ENCODE data around the gene ZMIZ1. TPM values are rescaled to one million over a fixed set of nuclear protein-coding genes. Genes with fewer than 3 reads are reported as not detected.

ZMIZ1 gene
- total and polyA plus RNA-seq, 4 donors: 3.9 to 19.1 (median 9.8) TPM

GRCh38 chr10:79353726-79354125 lies 285.0 kb downstream of the ZMIZ1 start:
- H3K9ac ChIP-seq (ENCODE audit: low read depth in 1 of 2, low read length in 2 of 2): no peak overlapping the region
- peak; percentile 28 for DNase-seq (ENCODE audit: low spot score)
- WGBS: 95% methylated on average over 11 of the region's 11 CpGs
- H3K27ac ChIP-seq (ENCODE audit: low read depth in 1 of 2, low read length in 2 of 2): no peak overlapping the region
- H3K4me3 ChIP-seq (ENCODE audit: low read depth in 1 of 3, low read length in 3 of 3): no peak overlapping the region
- H3K36me3 ChIP-seq (ENCODE audit: control insufficient read depth in 4 of 4, insufficient read depth in 3 of 4, low read depth in 1 of 4, low read length in 3 of 4): peaks cover 26 to 62% (median 52%) of the 10 kb centered on the region in 4 donors
- H3K27me3 ChIP-seq (ENCODE audit: control insufficient read depth in 4 of 4, insufficient read depth in 4 of 4, low read length in 3 of 4): no peaks in the 10 kb centered on the region
- H3K4me1 ChIP-seq (ENCODE audit: control insufficient read depth in 4 of 4, insufficient read depth in 4 of 4, low read length in 3 of 4): peaks cover 5 to 17% (median 6%) of the 10 kb centered on the region in 4 donors
- no peak for TF ChIP-seq GABPA (IDR thresholded peaks at IDR 0.05 in 1 of 2, conservative IDR thresholded peaks at IDR 0.05 in 1 of 2)
- no peak for TF ChIP-seq TAF1 (conservative IDR thresholded peaks at IDR 0.05)
- TF ChIP-seq JUND (IDR thresholded peaks at IDR 0.05): no peak
- TF ChIP-seq MAX (IDR thresholded peaks at IDR 0.05): no peak
- TF ChIP-seq, protein P1, sequence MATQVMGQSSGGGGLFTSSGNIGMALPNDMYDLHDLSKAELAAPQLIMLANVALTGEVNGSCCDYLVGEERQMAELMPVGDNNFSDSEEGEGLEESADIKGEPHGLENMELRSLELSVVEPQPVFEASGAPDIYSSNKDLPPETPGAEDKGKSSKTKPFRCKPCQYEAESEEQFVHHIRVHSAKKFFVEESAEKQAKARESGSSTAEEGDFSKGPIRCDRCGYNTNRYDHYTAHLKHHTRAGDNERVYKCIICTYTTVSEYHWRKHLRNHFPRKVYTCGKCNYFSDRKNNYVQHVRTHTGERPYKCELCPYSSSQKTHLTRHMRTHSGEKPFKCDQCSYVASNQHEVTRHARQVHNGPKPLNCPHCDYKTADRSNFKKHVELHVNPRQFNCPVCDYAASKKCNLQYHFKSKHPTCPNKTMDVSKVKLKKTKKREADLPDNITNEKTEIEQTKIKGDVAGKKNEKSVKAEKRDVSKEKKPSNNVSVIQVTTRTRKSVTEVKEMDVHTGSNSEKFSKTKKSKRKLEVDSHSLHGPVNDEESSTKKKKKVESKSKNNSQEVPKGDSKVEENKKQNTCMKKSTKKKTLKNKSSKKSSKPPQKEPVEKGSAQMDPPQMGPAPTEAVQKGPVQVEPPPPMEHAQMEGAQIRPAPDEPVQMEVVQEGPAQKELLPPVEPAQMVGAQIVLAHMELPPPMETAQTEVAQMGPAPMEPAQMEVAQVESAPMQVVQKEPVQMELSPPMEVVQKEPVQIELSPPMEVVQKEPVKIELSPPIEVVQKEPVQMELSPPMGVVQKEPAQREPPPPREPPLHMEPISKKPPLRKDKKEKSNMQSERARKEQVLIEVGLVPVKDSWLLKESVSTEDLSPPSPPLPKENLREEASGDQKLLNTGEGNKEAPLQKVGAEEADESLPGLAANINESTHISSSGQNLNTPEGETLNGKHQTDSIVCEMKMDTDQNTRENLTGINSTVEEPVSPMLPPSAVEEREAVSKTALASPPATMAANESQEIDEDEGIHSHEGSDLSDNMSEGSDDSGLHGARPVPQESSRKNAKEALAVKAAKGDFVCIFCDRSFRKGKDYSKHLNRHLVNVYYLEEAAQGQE (IDR thresholded peaks at IDR 0.05): no peak
- TF ChIP-seq, protein P2, sequence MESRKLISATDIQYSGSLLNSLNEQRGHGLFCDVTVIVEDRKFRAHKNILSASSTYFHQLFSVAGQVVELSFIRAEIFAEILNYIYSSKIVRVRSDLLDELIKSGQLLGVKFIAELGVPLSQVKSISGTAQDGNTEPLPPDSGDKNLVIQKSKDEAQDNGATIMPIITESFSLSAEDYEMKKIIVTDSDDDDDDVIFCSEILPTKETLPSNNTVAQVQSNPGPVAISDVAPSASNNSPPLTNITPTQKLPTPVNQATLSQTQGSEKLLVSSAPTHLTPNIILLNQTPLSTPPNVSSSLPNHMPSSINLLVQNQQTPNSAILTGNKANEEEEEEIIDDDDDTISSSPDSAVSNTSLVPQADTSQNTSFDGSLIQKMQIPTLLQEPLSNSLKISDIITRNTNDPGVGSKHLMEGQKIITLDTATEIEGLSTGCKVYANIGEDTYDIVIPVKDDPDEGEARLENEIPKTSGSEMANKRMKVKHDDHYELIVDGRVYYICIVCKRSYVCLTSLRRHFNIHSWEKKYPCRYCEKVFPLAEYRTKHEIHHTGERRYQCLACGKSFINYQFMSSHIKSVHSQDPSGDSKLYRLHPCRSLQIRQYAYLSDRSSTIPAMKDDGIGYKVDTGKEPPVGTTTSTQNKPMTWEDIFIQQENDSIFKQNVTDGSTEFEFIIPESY (IDR thresholded peaks at IDR 0.05): no peak
- TF ChIP-seq, protein P3, sequence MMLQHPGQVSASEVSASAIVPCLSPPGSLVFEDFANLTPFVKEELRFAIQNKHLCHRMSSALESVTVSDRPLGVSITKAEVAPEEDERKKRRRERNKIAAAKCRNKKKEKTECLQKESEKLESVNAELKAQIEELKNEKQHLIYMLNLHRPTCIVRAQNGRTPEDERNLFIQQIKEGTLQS (IDR thresholded peaks at IDR 0.05): no peak
- no peak for TF ChIP-seq EGR1 (IDR thresholded peaks at IDR 0.05; ENCODE audit: low read depth in 2 of 2)
- no peak for TF ChIP-seq HNF4A (conservative IDR thresholded peaks at IDR 0.05)
- TF ChIP-seq FOXA2 (IDR thresholded peaks at IDR 0.05): no peak
- TF ChIP-seq FOXA1 (IDR thresholded peaks at IDR 0.05): no peak
- no peaks in the 10 kb centered on the region for H3K9me3 ChIP-seq (ENCODE audit: control insufficient read depth in 4 of 4, low read length in 3 of 4)

GRCh38 chr10:79354141-79354540 lies 285.4 kb downstream of the ZMIZ1 start:
- Histone ChIP-seq H3K4me3 (ENCODE audit: low read depth in 1 of 3, low read length in 3 of 3) (no peak overlapping the region), H3K9me3 (ENCODE audit: control insufficient read depth in 4 of 4, low read length in 3 of 4) (no peaks in the 10 kb centered on the region), H3K9ac (ENCODE audit: low read depth in 1 of 2, low read length in 2 of 2) (no peak overlapping the region), H3K4me1 (ENCODE audit: control insufficient read depth in 4 of 4, insufficient read depth in 4 of 4, low read length in 3 of 4) (peaks cover 2 to 17% (median 3%) of the 10 kb centered on the region in 4 donors), H3K27ac (ENCODE audit: low read depth in 1 of 2, low read length in 2 of 2) (no peak overlapping the region), H3K27me3 (ENCODE audit: control insufficient read depth in 4 of 4, insufficient read depth in 4 of 4, low read length in 3 of 4) (no peaks in the 10 kb centered on the region), H3K36me3 (ENCODE audit: control insufficient read depth in 4 of 4, insufficient read depth in 3 of 4, low read depth in 1 of 4, low read length in 3 of 4) (peaks cover 25 to 61% (median 52%) of the 10 kb centered on the region in 4 donors)
- 70% methylated on average over 3 of the region's 3 CpGs for WGBS
- TF ChIP-seq, protein P3 (IDR thresholded peaks at IDR 0.05): no peak
- TF ChIP-seq TAF1 (conservative IDR thresholded peaks at IDR 0.05): no peak
- TF ChIP-seq HNF4A (conservative IDR thresholded peaks at IDR 0.05): no peak
- TF ChIP-seq RAD21 (IDR thresholded peaks at IDR 0.05): no peak
- no peak for TF ChIP-seq FOXA2 (IDR thresholded peaks at IDR 0.05)
- no peak for TF ChIP-seq CTCF (IDR thresholded peaks at IDR 0.05; ENCODE audit: low read depth, low read length, missing input control)
- no peak for TF ChIP-seq YY1 (IDR thresholded peaks at IDR 0.05)
- no peak for TF ChIP-seq NR2F2 (IDR thresholded peaks at IDR 0.05)
- no peak for TF ChIP-seq SP1 (IDR thresholded peaks at IDR 0.05)
- no peak for TF ChIP-seq RXRA (IDR thresholded peaks at IDR 0.05)
- no peak for TF ChIP-seq JUND (IDR thresholded peaks at IDR 0.05)
- DNase-seq (ENCODE audit: low spot score): no peak
